Neural progenitor cell (in vitro differentiated cells): ENCODE results near the gene SPATA13. TPM values are rescaled to one million over a fixed set of nuclear protein-coding genes. Genes with fewer than 3 reads are reported as not detected.

Experiments
- DNase-seq: peaks from one replicate; pipeline ENCODE4 v3.0.0-alpha.2; 2016; ENCODE audit warnings: low spot score
- H2AFZ ChIP-seq: fragments of 200-600 bp; sonication (generic); replicated peaks from 2 replicates; pipeline ENCODE4 v1.6.1; 2016; ENCODE audit warnings: antibody characterized with exemption
- H3F3A ChIP-seq: fragments of 200-600 bp; sonication (generic); 2 replicates; pipeline ENCODE4 v1.6.1; 2016; ENCODE audit warnings: antibody characterized with exemption, low read depth
- H3K27ac ChIP-seq: fragments of 200-600 bp; sonication (generic); 2 replicates; pipeline ENCODE4 v1.5.1; 2016; ENCODE audit warnings: mild to moderate bottlenecking
- H3K27me3 ChIP-seq: fragments of 200-600 bp; sonication (generic); 2 replicates; pipeline ENCODE4 v1.6.1; 2016; ENCODE audit warnings: mild to moderate bottlenecking, moderate library complexity
- H3K36me3 ChIP-seq: fragments of 200-600 bp; sonication (generic); 2 replicates; pipeline ENCODE4 v1.5.1; 2016
- H3K4me1 ChIP-seq: fragments of 200-600 bp; sonication (generic); 2 replicates; pipeline ENCODE4 v1.6.1; 2016; ENCODE audit warnings: mixed run types
- H3K4me2 ChIP-seq: fragments of 200-600 bp; sonication (generic); 2 replicates; pipeline ENCODE4 v1.6.1; 2016
- H3K4me3 ChIP-seq: fragments of 200-600 bp; sonication (generic); 2 replicates; pipeline ENCODE4 v1.5.1; 2016
- H3K79me2 ChIP-seq: fragments of 200-600 bp; sonication (generic); 2 replicates; pipeline ENCODE4 v1.6.1; 2016; ENCODE audit warnings: low read depth
- H3K9ac ChIP-seq: fragments of 200-600 bp; sonication (generic); 2 replicates; pipeline ENCODE4 v1.6.1; 2016
- H3K9me3 ChIP-seq: fragments of 200-600 bp; sonication (generic); 2 replicates; pipeline ENCODE4 v1.5.1; 2016; ENCODE audit warnings: low read depth
- H4K20me1 ChIP-seq: fragments of 200-600 bp; sonication (generic); 2 replicates; pipeline ENCODE4 v1.6.1; 2016; ENCODE audit warnings: low read depth
- H3K27ac Mint-ChIP-seq: 3 replicates; pipeline ENCODE4 v1.8.0; 2021; ENCODE audit warnings: mixed read lengths
- H3K27me3 Mint-ChIP-seq: 2 replicates; pipeline ENCODE4 v1.8.0; 2022; ENCODE audit warnings: low read depth, mild to moderate bottlenecking, inconsistent platforms, moderate library complexity, mixed read lengths; ENCODE audit not compliant: insufficient read depth
- H3K36me3 Mint-ChIP-seq: 3 replicates; pipeline ENCODE4 v1.8.0; 2021; ENCODE audit warnings: mixed read lengths
- H3K4me1 Mint-ChIP-seq: 3 replicates; pipeline ENCODE4 v1.8.0; 2021; ENCODE audit warnings: mixed read lengths
- H3K4me3 Mint-ChIP-seq: 3 replicates; pipeline ENCODE4 v1.8.0; 2021; ENCODE audit warnings: mild to moderate bottlenecking, moderate library complexity, mixed read lengths
- H3K9me3 Mint-ChIP-seq: 3 replicates; pipeline ENCODE4 v1.8.0; 2020; ENCODE audit warnings: mixed read lengths
- CTCF ChIP-seq: fragments of 200-600 bp; sonication (generic); IDR thresholded peaks from 2 replicates; pipeline ENCODE4 v1.5.1; 2017; ENCODE audit warnings: antibody characterized with exemption, mild to moderate bottlenecking
- EZH2 ChIP-seq: fragments of 200-600 bp; sonication (generic); IDR thresholded peaks from 2 replicates; pipeline ENCODE4 v1.6.1; 2017; ENCODE audit warnings: antibody characterized with exemption, mild to moderate bottlenecking, moderate library complexity
- EZH2phosphoT487 ChIP-seq: fragments of 200-600 bp; sonication (generic); IDR thresholded peaks from 2 replicates; pipeline ENCODE4 v1.6.1; 2017; ENCODE audit warnings: antibody characterized with exemption
- total RNA-seq: library from RNA; depleted of rRNA; stranded (reverse); fragments of >200 nt; gene quantifications from 2 replicates; pipeline ENCODE4 v1.2.3, GENCODE V29; 2015; ENCODE audit warnings: low replicate concordance

The SPATA13 gene
- total RNA-seq, 1 donor from 2014 or later, result 15.9 TPM

- H3F3A ChIP-seq, result no peaks in the 10 kb centered on the region
- no peaks in the 10 kb centered on the region for H3K4me1 Mint-ChIP-seq
- H3K4me3 Mint-ChIP-seq, result no peak overlapping the region
- H3K36me3 ChIP-seq, result no peaks in the 10 kb centered on the region
- peaks cover 4% of the 10 kb centered on the region for H3K4me1 ChIP-seq
- TF ChIP-seq CTCF (no peak), EZH2phosphoT487 (no peak), EZH2 (no peak)
- H3K9me3 ChIP-seq, result no peaks in the 10 kb centered on the region
- no peaks in the 10 kb centered on the region for H3K27me3 Mint-ChIP-seq
- H3K27me3 ChIP-seq, result no peaks in the 10 kb centered on the region
- H3K4me3 ChIP-seq, result no peak overlapping the region
- peaks cover 24% of the 10 kb centered on the region for H3K9me3 Mint-ChIP-seq
- no peak overlapping the region for H3K27ac Mint-ChIP-seq
- H3K27ac ChIP-seq, result no peak overlapping the region
- H2AFZ ChIP-seq, result no peak overlapping the region
- H4K20me1 ChIP-seq, result no peaks in the 10 kb centered on the region
- DNase-seq, result no peak
- H3K9ac ChIP-seq, result no peak overlapping the region
- H3K79me2 ChIP-seq, result peaks cover 9% of the 10 kb centered on the region
- peaks cover 48% of the 10 kb centered on the region for H3K36me3 Mint-ChIP-seq
- H3K4me2 ChIP-seq, result no peak overlapping the region
These were observed 22.2 kb downstream of the SPATA13 start for GRCh38 chr13:24182703-24183081.

GRCh38 chr13:24183741-24184182 is 23.2 kb downstream of the SPATA13 start:
- Histone ChIP-seq H3K27ac (no peak overlapping the region), H4K20me1 (no peaks in the 10 kb centered on the region), H2AFZ (no peak overlapping the region), H3K27me3 (no peaks in the 10 kb centered on the region), H3K4me1 (peaks cover 4% of the 10 kb centered on the region), H3K79me2 (peaks cover 7% of the 10 kb centered on the region), H3K9me3 (no peaks in the 10 kb centered on the region), H3K36me3 (no peaks in the 10 kb centered on the region), H3K4me3 (no peak overlapping the region), H3F3A (no peaks in the 10 kb centered on the region), H3K9ac (no peak overlapping the region), H3K4me2 (no peak overlapping the region)
- TF ChIP-seq EZH2phosphoT487 (no peak), CTCF (no peak), EZH2 (no peak)
- Mint-ChIP-seq H3K27me3 (no peaks in the 10 kb centered on the region), H3K36me3 (peaks cover 48% of the 10 kb centered on the region), H3K4me3 (no peak overlapping the region), H3K27ac (no peak overlapping the region), H3K9me3 (peaks cover 31% of the 10 kb centered on the region), H3K4me1 (no peaks in the 10 kb centered on the region)
- DNase-seq, result no peak

GRCh38 chr13:24184265-24184841 is 23.8 kb downstream of the SPATA13 start:
- Histone ChIP-seq H3K9ac (no peak overlapping the region), H4K20me1 (no peaks in the 10 kb centered on the region), H3K4me2 (no peak overlapping the region), H3K27ac (no peak overlapping the region), H3K79me2 (peaks cover 7% of the 10 kb centered on the region), H2AFZ (no peak overlapping the region), H3F3A (no peaks in the 10 kb centered on the region), H3K4me3 (no peak overlapping the region), H3K4me1 (peaks cover 4% of the 10 kb centered on the region), H3K9me3 (no peaks in the 10 kb centered on the region), H3K36me3 (no peaks in the 10 kb centered on the region), H3K27me3 (no peaks in the 10 kb centered on the region)
- no peak for DNase-seq
- Mint-ChIP-seq H3K27ac (no peak overlapping the region), H3K27me3 (no peaks in the 10 kb centered on the region), H3K9me3 (peaks cover 36% of the 10 kb centered on the region), H3K4me1 (no peaks in the 10 kb centered on the region), H3K36me3 (peaks cover 48% of the 10 kb centered on the region), H3K4me3 (no peak overlapping the region)
- TF ChIP-seq EZH2 (no peak), CTCF (no peak), EZH2phosphoT487 (no peak)
